Astrocyte (in vitro differentiated cells and primary cell): ENCODE measurements around the gene ROR1. TPM values are rescaled to one million over a fixed set of nuclear protein-coding genes. Genes with fewer than 3 reads are reported as not detected.

Experiments
- DNase-seq: peaks from one replicate; pipeline ENCODE4 v3.0.0-alpha.2; 2010; ENCODE audit warnings: low read depth
- FAIRE-seq: peaks from 2 replicates; lab custom pipeline; 2011; peaks lifted over from hg19 to GRCh38; lab: Jason Lieb, UNC
- H2AFZ ChIP-seq: 2 replicates; pipeline ENCODE4 v1.6.0; 2012; ENCODE audit warnings: low read depth, low read length, inconsistent platforms
- H3K27ac ChIP-seq: 2 replicates; pipeline ENCODE4 v1.5.1; 2011; ENCODE audit warnings: low read depth, low read length, inconsistent platforms
- H3K27me3 ChIP-seq: 2 replicates; pipeline ENCODE4 v1.6.0; 2011; ENCODE audit warnings: low read length, inconsistent platforms; ENCODE audit not compliant: insufficient read depth
- H3K36me3 ChIP-seq: 2 replicates; pipeline ENCODE4 v1.5.1; 2011; ENCODE audit warnings: low read length, inconsistent platforms; ENCODE audit not compliant: insufficient read depth
- H3K4me1 ChIP-seq: 2 replicates; pipeline ENCODE4 v1.5.1; 2011; ENCODE audit warnings: low read length, inconsistent platforms; ENCODE audit not compliant: insufficient read depth
- H3K4me2 ChIP-seq: 2 replicates; pipeline ENCODE4 v1.6.0; 2012; ENCODE audit warnings: low read length, inconsistent platforms
- H3K4me3 ChIP-seq: 2 replicates; pipeline ENCODE4 v1.5.1; 2011; ENCODE audit warnings: low read depth, mild to moderate bottlenecking, low read length, inconsistent platforms; ENCODE audit not compliant: insufficient read depth
- H3K79me2 ChIP-seq: 2 replicates; pipeline ENCODE4 v1.6.0; 2012; ENCODE audit warnings: mild to moderate bottlenecking, low read length, inconsistent platforms; ENCODE audit not compliant: insufficient read depth
- H3K9ac ChIP-seq: 2 replicates; pipeline ENCODE4 v1.6.0; 2012; ENCODE audit warnings: mild to moderate bottlenecking, low read length, inconsistent platforms
- H3K9me3 ChIP-seq: 2 replicates; pipeline ENCODE4 v1.5.1; 2012; ENCODE audit warnings: low read depth, mild to moderate bottlenecking, low read length, inconsistent platforms; ENCODE audit not compliant: insufficient read depth
- H4K20me1 ChIP-seq: 2 replicates; pipeline ENCODE4 v1.6.0; 2012; ENCODE audit warnings: low read length, inconsistent platforms; ENCODE audit not compliant: insufficient read depth
- H3K27ac Mint-ChIP-seq: one replicate; pipeline ENCODE4 v1.8.0; 2021; ENCODE audit warnings: mild to moderate bottlenecking, mixed read lengths; ENCODE audit not compliant: unreplicated experiment
- H3K27me3 Mint-ChIP-seq: one replicate; pipeline ENCODE4 v1.8.0; 2021; ENCODE audit warnings: low read depth, mixed read lengths; ENCODE audit not compliant: unreplicated experiment
- H3K36me3 Mint-ChIP-seq: one replicate; pipeline ENCODE4 v1.8.0; 2021; ENCODE audit warnings: low read depth, mixed read lengths; ENCODE audit not compliant: unreplicated experiment
- H3K4me1 Mint-ChIP-seq: one replicate; pipeline ENCODE4 v1.8.0; 2021; ENCODE audit warnings: low read depth, mixed read lengths; ENCODE audit not compliant: unreplicated experiment
- H3K4me3 Mint-ChIP-seq: one replicate; pipeline ENCODE4 v1.8.0; 2021; ENCODE audit warnings: mild to moderate bottlenecking, moderate library complexity, mixed read lengths; ENCODE audit not compliant: unreplicated experiment
- H3K9me3 Mint-ChIP-seq: one replicate; pipeline ENCODE4 v1.8.0; 2021; ENCODE audit warnings: mild to moderate bottlenecking, mixed read lengths; ENCODE audit not compliant: unreplicated experiment
- CTCF ChIP-seq: IDR thresholded peaks from 2 replicates; pipeline ENCODE4 v1.5.1; 2011; ENCODE audit warnings: low read depth, mild to moderate bottlenecking, inconsistent platforms, low read length, moderate library complexity; ENCODE audit not compliant: insufficient read depth
- EZH2 ChIP-seq: IDR thresholded peaks from 2 replicates; pipeline ENCODE4 v1.6.1; 2012; ENCODE audit warnings: mild to moderate bottlenecking, low read length, inconsistent platforms; ENCODE audit not compliant: insufficient read depth
- total RNA-seq: library from RNA; stranded (reverse); gene quantifications from 2 replicates; pipeline ENCODE4 v1.2.1, GENCODE V29; 2021

The ROR1 gene
- total RNA-seq, 1 donor from 2014 or later, result 38.3 TPM

- H3K27ac Mint-ChIP-seq, result no peak overlapping the region
- TF ChIP-seq CTCF (no peak), EZH2 (no peak)
- FAIRE-seq (no peak), DNase-seq (no peak)
- H2AFZ ChIP-seq, result no peak overlapping the region
- H3K79me2 ChIP-seq, result no peaks in the 10 kb centered on the region
- H3K4me1 Mint-ChIP-seq, result peaks cover 14% of the 10 kb centered on the region
- no peak overlapping the region for H3K27ac ChIP-seq
- no peaks in the 10 kb centered on the region for H3K27me3 ChIP-seq
- no peaks in the 10 kb centered on the region for H3K9me3 ChIP-seq
- no peak overlapping the region for H3K4me2 ChIP-seq
- peaks cover 4% of the 10 kb centered on the region for H3K9me3 Mint-ChIP-seq
- H3K36me3 Mint-ChIP-seq, result peaks cover 10% of the 10 kb centered on the region
- no peaks in the 10 kb centered on the region for H3K36me3 ChIP-seq
- H3K9ac ChIP-seq, result no peak overlapping the region
- no peaks in the 10 kb centered on the region for H3K27me3 Mint-ChIP-seq
- no peaks in the 10 kb centered on the region for H3K4me1 ChIP-seq
- H4K20me1 ChIP-seq, result no peaks in the 10 kb centered on the region
- H3K4me3 Mint-ChIP-seq, result no peak overlapping the region
- no peak overlapping the region for H3K4me3 ChIP-seq
Measured at GRCh38 chr1:64025051-64025450, 251.2 kb downstream of the ROR1 start.

- Histone ChIP-seq H3K9ac (no peak overlapping the region), H3K4me2 (no peak overlapping the region), H3K27ac (no peak overlapping the region), H3K27me3 (no peaks in the 10 kb centered on the region), H3K4me1 (peaks cover 5% of the 10 kb centered on the region), H3K36me3 (no peaks in the 10 kb centered on the region), H4K20me1 (no peaks in the 10 kb centered on the region), H3K9me3 (no peaks in the 10 kb centered on the region), H2AFZ (no peak overlapping the region), H3K79me2 (no peaks in the 10 kb centered on the region), H3K4me3 (no peak overlapping the region)
- Mint-ChIP-seq H3K4me3 (no peak overlapping the region), H3K27ac (no peak overlapping the region), H3K4me1 (peaks cover 12% of the 10 kb centered on the region), H3K9me3 (peaks cover 4% of the 10 kb centered on the region), H3K27me3 (no peaks in the 10 kb centered on the region), H3K36me3 (peaks cover 9% of the 10 kb centered on the region)
- DNase-seq (no peak), FAIRE-seq (peak; percentile 5)
- TF ChIP-seq EZH2, result no peak
Measured at GRCh38 chr1:64029037-64029436, 255.2 kb downstream of the ROR1 start.

- Histone ChIP-seq H4K20me1 (no peaks in the 10 kb centered on the region), H3K27me3 (no peaks in the 10 kb centered on the region), H3K36me3 (no peaks in the 10 kb centered on the region), H3K9me3 (no peaks in the 10 kb centered on the region), H3K9ac (no peak overlapping the region), H3K4me1 (peaks cover 5% of the 10 kb centered on the region), H3K79me2 (no peaks in the 10 kb centered on the region), H2AFZ (no peak overlapping the region), H3K4me2 (no peak overlapping the region), H3K4me3 (no peak overlapping the region), H3K27ac (peak overlapping the region; percentile 74)
- no peak for TF ChIP-seq EZH2
- TF ChIP-seq CTCF, result no peak
- Mint-ChIP-seq H3K4me3 (no peak overlapping the region), H3K36me3 (peaks cover 10% of the 10 kb centered on the region), H3K27me3 (no peaks in the 10 kb centered on the region), H3K27ac (no peak overlapping the region), H3K4me1 (peaks cover 14% of the 10 kb centered on the region), H3K9me3 (peaks cover 4% of the 10 kb centered on the region)
- DNase-seq, result peak; percentile 55
- no peak for FAIRE-seq
Measured at GRCh38 chr1:64030411-64030810, 256.6 kb downstream of the ROR1 start.
